ENCODE results near the gene SPRED3.
A peak's percentile ranks its signal among the peaks of the same experiment; 100 is the strongest.

SPRED3 gene

DNA sequence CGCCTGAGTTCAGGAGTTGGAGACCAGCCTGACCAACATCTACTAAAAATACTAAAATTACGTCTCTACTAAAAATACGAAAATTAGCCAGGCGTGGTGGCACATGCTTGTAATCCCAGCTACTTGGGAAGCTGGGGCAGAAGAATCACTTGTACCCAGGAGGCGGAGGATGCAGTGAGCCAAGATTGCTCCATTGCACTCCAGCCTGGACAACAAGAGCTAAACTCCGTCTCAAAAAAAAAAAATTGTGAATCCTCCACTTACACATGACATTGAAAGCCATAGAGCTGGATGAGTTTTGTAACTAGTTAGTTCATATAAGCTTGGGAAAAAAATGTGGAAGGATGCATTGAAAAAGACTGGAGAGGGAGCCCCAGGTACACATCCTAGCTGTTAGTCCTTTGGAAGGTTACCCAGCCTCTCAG, 14.6 kb upstream of the SPRED3 start:
- DNase-seq = no peak

GRCh38 chr19:38374332-38375097, 14.0 kb upstream of the SPRED3 start, which contains the start of gene PSMD8:
TSS of gene PSMD8 (plus strand) at chr19:38374571. CDS start at chr19:38374602, 31 bp downstream.
- DNase-seq = peak; percentile 99

DNA sequence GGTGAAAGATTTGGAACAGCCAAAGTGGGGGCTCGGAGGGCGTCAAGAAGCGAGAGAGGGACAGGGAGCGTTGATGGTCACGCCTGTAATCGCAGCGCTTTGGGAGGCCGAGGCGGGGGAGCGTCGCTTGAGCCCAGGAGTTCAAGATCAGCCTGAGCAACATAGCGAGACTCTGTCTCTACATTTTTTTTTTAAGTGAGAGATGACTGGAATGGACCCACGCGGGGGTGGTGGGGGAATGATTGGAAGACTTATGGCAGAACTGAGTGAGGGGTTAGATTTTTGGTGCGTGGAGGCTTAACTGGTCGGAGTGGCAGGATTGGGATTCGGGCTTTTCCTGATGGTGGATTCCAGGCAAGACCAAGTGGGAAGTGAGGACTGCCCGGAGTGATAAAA, 13.4 kb upstream of the SPRED3 start:
- DNase-seq = no peak

- DNase-seq = no peak
These were observed 12.7 kb upstream of the SPRED3 start for GRCh38 chr19:38375748-38376147.

- DNase-seq = no peak
These were observed 11.9 kb upstream of the SPRED3 start for GRCh38 chr19:38376576-38376975.

- no peak for DNase-seq
These were observed 11.4 kb upstream of the SPRED3 start for GRCh38 chr19:38377052-38377451.

GRCh38 chr19:38378866-38379265, 9.6 kb upstream of the SPRED3 start:
- no peak for DNase-seq

GRCh38 chr19:38381138-38381537, 7.4 kb upstream of the SPRED3 start:
- DNase-seq = no peak

GRCh38 chr19:38383184-38383583, 5.3 kb upstream of the SPRED3 start:
- DNase-seq = no peak

DNA sequence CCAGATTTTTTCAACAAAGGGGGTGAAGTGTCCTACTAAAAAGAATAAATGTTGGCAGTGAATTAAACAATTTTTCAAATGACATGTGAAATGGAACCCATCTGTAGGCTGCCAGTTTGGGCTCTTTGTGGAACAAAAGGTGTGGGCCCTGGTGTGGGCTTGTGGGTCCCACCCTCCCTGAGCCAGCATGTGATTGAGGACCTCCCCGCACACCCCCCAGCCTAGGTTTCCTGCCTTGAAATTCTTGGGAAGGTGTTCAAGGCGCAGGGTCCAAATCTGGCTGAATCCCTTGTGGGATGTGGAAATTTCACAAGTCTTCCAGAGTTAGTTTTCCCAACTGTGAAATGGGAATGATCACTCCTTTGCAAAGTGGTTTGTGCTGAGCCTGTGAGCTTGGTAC, 4.8 kb upstream of the SPRED3 start:
- no peak for DNase-seq

GRCh38 chr19:38384209-38385027, 4.1 kb upstream of the SPRED3 start:
- DNase-seq = no peak

DNA sequence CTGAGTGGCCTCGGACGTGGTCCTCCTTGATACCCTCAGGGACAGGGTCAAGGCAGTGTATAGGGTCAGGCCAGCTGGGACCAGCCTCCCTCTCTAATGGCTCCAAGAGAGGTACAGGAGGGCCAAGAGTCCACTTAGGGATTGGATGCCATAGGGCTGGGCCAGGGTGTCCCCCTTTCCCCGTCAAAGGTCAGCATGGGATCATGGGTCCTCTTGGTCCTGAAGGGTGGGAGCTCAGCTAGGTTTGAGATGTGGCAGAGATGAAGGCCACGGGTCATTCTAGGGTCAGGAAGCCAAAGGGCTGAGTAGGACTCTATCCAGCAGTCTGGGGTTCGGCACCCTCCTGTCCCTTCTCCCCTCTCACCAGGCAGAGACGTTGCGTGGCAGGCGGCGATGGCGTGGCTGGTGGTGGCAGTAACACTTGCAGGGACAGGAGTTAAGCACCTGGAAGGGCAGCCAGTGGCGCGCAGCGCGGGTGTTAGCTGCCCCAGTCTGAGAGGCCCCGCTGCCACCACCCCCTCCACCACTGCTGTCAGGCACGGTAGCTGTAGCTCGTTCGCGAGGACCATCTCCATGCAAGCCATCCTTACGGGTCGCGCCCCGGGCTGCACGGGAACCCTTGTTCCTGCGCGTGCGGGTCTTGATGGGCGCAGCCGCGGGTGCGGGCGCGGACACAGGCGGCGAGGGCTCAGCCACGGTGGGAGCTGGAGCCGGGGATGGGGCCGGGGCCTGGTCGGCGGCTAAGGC, 3.3 kb upstream of the SPRED3 start:
- peak; percentile 65 for DNase-seq

- DNase-seq = no peak
These were observed 2.7 kb upstream of the SPRED3 start for GRCh38 chr19:38385804-38386257.

GRCh38 chr19:38386300-38386970, 2.1 kb upstream of the SPRED3 start:
- DNase-seq = no peak

GRCh38 chr19:38386971-38387549, 1.4 kb upstream of the SPRED3 start:
- DNase-seq = peak; percentile 64

DNA sequence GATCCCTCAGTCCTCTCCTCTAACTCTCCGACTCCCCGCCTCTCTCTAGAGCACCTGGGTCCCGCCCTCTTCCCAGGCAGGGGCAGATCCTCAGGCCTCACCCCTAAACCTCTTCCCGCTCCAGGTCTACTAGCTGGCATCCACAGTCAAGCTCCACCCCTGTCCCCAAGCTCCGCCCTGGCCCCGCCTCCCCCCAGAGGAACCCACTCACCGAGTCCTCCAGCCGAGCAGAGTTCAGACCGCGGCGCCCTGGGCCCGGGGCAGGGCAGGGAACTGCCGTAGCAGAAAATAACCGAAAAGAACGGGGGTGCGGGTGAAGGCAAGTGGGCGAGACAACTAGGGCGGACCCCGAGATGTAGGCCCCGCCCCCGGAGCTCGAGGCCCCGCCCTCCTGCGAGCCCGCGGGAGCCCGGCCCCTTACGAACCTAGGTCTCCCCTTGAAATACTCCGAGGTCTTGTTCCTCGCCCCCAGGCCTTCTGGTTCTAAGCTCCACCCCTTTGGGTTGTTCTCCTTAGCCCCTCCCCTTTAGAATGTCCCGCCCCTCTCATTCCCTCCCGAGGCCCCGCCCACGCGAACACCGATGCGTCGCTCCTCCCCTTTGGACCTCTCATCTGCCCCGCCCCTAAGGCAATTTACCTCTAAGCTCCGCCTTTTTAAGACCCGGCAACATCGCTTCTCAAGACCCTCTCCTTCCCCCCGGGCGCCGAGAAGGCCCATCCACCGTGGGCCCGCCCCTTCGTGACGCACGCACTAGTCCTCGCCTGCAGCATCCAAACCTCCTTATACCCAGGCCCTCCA, 748 bp upstream of the SPRED3 start, which contains the start of gene GGN:
Gene GGN, minus strand, starts transcription at position 485 of the 799 bp plus-strand sequence. CDS start 773 bp downstream, outside the sequence.
- DNase-seq = peak; percentile 91

DNA sequence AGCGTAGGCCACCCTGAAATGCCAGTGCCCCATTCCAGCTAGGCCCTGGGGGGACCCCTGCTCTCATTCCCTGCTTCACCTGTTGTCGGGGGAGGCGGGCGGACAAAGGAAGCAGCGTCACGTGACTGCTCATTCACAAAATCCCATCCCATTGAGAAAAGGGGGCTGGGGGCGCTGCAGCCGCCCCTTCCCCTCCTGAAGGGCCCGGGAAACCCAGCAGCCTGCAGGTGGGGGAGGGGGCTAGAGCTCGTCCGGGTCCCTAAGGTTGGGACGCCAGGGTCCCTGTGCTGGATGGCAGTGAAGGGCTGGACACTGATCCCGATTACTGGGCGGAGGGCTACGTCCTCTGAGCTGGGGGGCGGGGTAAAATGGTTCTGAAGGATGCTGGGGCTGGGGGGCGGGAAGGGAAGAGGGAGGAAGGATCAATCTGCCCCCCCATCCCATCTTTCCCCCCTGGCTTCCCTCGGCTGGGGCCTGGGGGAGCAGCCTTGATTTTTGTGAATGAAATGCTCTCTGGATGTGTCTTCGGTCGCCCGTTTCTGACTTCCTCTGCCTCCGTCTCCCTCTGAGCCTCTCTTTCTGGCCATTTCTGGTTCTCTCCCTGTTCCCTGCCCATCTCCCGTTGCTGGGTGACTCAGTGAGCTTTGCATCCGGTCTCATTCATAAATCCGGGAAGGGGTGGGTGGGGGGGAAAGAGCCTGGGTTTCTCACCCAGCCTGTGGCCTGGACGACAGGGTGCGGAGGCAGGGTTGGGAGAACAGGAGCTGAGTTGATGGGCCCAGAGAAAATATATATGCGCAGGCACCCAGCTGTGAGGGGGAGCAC, 816 bp downstream of the SPRED3 start:
- DNase-seq = no peak

GRCh38 chr19:38389957-38390924, 1.7 kb downstream of the SPRED3 start:
- DNase-seq = no peak

GRCh38 chr19:38391911-38392464, 3.5 kb downstream of the SPRED3 start:
- no peak for DNase-seq

All from activated effector memory CD4-positive, alpha-beta T cell treated with anti-CD3 and anti-CD28 coated beads, Interleukin-2, amount 50 U/mL, for 16 hours (primary cell).